22Rv1 (cell line): ENCODE data around the gene GPC5.

ENCODE experiments used
- H3K27ac ChIP-seq: fragments of 450-650 bp; 2 replicates; pipeline ENCODE4 v1.5.1; 2017
- ZFX ChIP-seq: fragments of 450-650 bp; IDR thresholded peaks from 2 replicates; pipeline ENCODE4 v1.6.1; 2017; ENCODE audit warnings: antibody characterized with exemption, borderline replicate concordance
- TF ChIP-seq, protein P1 (sequence below): fragments of 450-650 bp; IDR thresholded peaks from 2 replicates; pipeline ENCODE4 v1.5.1; 2017; ENCODE audit warnings: mild to moderate bottlenecking

Gene GPC5

DNA sequence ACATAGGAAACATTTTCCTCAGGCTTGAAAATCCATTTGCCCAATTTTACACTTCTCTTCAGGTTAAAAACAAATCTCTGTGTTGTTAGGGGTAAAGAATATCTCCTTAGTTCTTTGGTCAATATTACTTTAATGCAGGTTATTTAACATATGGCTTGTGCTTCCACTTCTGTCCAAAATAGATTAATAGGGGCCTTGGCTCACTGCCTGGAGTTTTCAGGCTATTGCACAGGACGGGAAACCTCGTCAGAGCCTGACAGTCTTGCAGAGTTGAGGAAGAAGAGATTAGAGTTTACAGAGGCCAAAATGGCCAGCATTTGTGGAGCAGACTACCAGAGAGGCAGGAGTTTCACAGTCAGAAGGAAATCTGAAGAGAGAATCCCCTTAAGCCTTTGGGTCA, 964.3 kb downstream of the GPC5 start:
- TF ChIP-seq, protein P1, sequence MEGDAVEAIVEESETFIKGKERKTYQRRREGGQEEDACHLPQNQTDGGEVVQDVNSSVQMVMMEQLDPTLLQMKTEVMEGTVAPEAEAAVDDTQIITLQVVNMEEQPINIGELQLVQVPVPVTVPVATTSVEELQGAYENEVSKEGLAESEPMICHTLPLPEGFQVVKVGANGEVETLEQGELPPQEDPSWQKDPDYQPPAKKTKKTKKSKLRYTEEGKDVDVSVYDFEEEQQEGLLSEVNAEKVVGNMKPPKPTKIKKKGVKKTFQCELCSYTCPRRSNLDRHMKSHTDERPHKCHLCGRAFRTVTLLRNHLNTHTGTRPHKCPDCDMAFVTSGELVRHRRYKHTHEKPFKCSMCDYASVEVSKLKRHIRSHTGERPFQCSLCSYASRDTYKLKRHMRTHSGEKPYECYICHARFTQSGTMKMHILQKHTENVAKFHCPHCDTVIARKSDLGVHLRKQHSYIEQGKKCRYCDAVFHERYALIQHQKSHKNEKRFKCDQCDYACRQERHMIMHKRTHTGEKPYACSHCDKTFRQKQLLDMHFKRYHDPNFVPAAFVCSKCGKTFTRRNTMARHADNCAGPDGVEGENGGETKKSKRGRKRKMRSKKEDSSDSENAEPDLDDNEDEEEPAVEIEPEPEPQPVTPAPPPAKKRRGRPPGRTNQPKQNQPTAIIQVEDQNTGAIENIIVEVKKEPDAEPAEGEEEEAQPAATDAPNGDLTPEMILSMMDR, result no peak
- TF ChIP-seq ZFX, result no peak
- H3K27ac ChIP-seq, result no peak overlapping the region

DNA sequence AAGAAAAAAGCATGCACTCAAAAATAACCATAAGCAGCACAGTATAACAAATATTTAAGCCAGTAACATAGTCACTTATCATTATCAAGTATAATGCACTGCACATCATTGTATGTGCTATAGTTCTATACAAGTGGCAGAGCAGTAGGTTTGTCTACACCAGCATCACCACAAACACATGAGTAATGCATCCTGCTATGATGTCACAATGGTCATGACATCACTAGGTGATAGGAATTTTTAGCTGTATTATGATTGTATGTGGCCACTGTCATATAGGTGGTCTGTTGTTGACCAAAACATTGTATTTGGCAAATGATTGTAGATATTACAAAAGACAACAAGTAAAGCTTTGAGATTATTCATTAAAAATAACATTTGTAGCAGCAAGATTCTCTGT, 967.5 kb downstream of the GPC5 start:
- TF ChIP-seq, protein P1, result no peak
- TF ChIP-seq ZFX, result no peak

DNA sequence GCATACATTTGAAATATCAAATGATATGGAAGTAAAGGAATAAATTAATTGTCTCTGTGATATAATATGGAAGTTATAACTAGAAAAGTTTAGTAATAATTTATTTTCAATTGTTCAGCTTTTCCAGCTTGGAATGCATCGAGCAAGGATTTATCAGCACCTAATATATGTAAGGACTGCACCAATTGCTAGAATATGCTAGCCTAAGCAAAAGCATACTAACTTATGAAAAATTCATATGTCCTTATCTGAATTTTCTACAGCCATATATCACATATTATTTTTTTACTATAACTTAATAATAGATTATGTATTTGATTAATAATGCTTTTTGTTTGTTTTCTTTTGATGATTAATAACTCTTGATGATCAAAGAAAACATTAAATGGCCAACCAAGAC, 979.0 kb downstream of the GPC5 start:
- no peak overlapping the region for H3K27ac ChIP-seq
- TF ChIP-seq, protein P1, result no peak
- TF ChIP-seq ZFX, result no peak

More for the DNA sequence above, 967.5 kb downstream of the GPC5 start:
- no peak overlapping the region for H3K27ac ChIP-seq

DNA sequence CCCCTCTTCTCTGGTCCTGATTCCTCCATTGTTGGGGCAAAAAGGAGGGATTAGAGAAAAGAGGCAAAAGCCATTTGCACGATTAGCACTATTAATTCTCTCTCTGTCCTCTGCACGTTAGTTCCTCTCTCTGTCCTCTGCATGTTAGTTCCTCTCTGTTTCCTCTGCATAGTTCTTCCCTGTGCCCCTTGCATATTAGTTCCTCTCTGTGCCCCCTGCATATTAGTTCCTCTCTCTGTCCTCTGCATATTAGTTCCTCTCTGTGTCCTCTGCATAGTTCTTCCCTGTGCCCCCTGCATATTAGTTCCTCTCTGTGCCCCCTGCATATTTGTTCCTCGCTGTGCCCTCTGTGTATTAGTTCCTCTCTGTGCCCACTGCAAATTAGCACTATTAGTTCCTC, 981.0 kb downstream of the GPC5 start:
- no peak overlapping the region for H3K27ac ChIP-seq
- no peak for TF ChIP-seq ZFX
- TF ChIP-seq, protein P1, result no peak

DNA sequence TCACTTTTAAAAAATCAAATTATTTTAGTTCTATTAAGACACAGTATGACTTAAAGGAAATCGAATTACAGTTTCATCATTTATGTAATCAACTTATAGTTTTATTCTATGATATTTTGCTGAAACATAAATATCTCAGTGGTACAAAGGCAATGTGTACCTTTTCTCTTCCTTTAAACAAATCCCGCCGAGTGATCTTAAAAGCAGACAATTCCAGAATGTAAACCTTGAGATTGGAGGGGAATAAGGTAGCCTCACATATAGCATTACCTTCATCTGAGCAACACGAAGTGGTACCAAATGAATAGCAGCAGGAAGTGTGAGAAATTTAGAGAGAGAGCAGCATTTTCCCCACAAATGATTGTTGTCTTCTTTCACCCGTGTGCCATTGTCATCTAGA, 986.0 kb downstream of the GPC5 start:
- TF ChIP-seq ZFX, result no peak
- TF ChIP-seq, protein P1, result no peak
- no peak overlapping the region for H3K27ac ChIP-seq

DNA sequence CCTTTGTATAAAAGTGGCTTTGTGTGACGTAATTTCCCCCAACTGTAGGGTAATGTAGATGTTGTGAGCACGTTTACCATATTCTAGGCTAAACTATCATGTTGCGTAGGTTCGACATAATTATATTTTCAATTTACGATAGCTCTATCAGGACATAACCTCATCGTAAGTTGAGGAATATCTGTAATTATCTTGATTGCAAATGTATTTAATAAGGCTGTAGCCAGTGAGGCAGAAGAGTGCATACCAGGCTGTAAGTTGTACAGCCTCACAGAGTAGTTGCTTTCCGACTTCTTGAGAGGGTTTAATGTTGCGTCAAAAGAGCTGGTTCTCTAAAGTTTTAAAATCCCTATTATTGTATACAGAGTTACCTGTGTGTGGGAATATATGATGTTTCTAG, 988.8 kb downstream of the GPC5 start:
- no peak overlapping the region for H3K27ac ChIP-seq
- TF ChIP-seq ZFX, result no peak
- TF ChIP-seq, protein P1, result no peak

DNA sequence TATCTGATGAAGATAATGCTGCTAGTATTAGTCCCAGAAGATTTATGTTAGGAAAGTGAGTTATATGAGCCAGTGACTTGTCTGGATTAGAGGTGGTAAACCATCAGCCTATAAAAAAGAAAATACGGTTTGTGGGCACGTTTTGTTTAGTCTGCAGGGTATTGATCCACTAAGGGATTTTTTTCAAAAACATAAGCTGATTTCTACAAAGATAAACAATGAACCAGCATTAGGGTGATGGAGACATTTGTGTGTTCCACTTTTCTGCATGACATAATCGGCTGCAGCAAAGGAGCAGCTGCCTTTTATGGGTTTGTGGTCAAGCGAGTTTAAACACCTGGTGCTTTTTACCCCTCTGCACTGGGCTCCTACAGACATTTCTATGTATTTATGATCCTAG, 991.8 kb downstream of the GPC5 start:
- TF ChIP-seq ZFX, result no peak
- TF ChIP-seq, protein P1, result no peak
- H3K27ac ChIP-seq, result no peak overlapping the region
